ENCODE results near the gene CFAP46.
"Not testable (repeated sequence)": the region's sequence is repeated elsewhere in the genome, so short reads cannot be mapped to it uniquely, and the experiment has no call there.

Gene CFAP46

GRCh38 chr10:132806110-132806509, 136.3 kb downstream of the CFAP46 start:
- DNase-seq (ENCODE audit: low read depth), result no peak

GRCh38 chr10:132805599-132805998, 136.8 kb downstream of the CFAP46 start:
- no peak for DNase-seq (ENCODE audit: low read depth)

- no peak for DNase-seq (ENCODE audit: low read depth)
These were observed 137.5 kb downstream of the CFAP46 start for GRCh38 chr10:132804785-132805426.

GRCh38 chr10:132804287-132804686, 138.1 kb downstream of the CFAP46 start:
- DNase-seq (ENCODE audit: low read depth), result no peak

GRCh38 chr10:132803416-132804210, 138.8 kb downstream of the CFAP46 start:
- no peak for DNase-seq (ENCODE audit: low read depth)

- no peak for DNase-seq (ENCODE audit: low read depth)
These were observed 139.6 kb downstream of the CFAP46 start for GRCh38 chr10:132802694-132803320.

GRCh38 chr10:132802048-132802447, 140.3 kb downstream of the CFAP46 start:
- DNase-seq (ENCODE audit: low read depth), result no peak

- DNase-seq (ENCODE audit: low read depth), result no peak
These were observed 142.5 kb downstream of the CFAP46 start for GRCh38 chr10:132799865-132800264.

GRCh38 chr10:132798876-132799275, 143.5 kb downstream of the CFAP46 start:
- no peak for DNase-seq (ENCODE audit: low read depth)

GRCh38 chr10:132798403-132798802, 144.0 kb downstream of the CFAP46 start:
- no peak for DNase-seq (ENCODE audit: low read depth)

- not testable (repeated sequence) for DNase-seq (ENCODE audit: low read depth)
These were observed 144.4 kb downstream of the CFAP46 start for GRCh38 chr10:132797986-132798385.

GRCh38 chr10:132796846-132797245, 145.5 kb downstream of the CFAP46 start:
- DNase-seq (ENCODE audit: low read depth), result no peak

- no peak for DNase-seq (ENCODE audit: low read depth)
These were observed 148.2 kb downstream of the CFAP46 start for GRCh38 chr10:132793871-132794849.

GRCh38 chr10:132793213-132793612, 149.2 kb downstream of the CFAP46 start:
- no peak for DNase-seq (ENCODE audit: low read depth)

GRCh38 chr10:132792796-132793195, 149.6 kb downstream of the CFAP46 start:
- DNase-seq (ENCODE audit: low read depth), result no peak

- DNase-seq (ENCODE audit: low read depth), result not testable (repeated sequence)
These were observed 150.3 kb downstream of the CFAP46 start for GRCh38 chr10:132792099-132792498.

- no peak for DNase-seq (ENCODE audit: low read depth)
These were observed 151.2 kb downstream of the CFAP46 start for GRCh38 chr10:132790934-132791829.

- DNase-seq (ENCODE audit: low read depth), result no peak
These were observed 151.9 kb downstream of the CFAP46 start for GRCh38 chr10:132790470-132790869.

- no peak for DNase-seq (ENCODE audit: low read depth)
These were observed 152.7 kb downstream of the CFAP46 start for GRCh38 chr10:132789659-132790148.

GRCh38 chr10:132788831-132789219, 153.5 kb downstream of the CFAP46 start:
- DNase-seq (ENCODE audit: low read depth), result no peak
